HEK293 (cell line): ENCODE results near the gene MAPK8IP3.

ENCODE experiments used
- KLF9 ChIP-seq: fragments of 450-650 bp; formaldehyde crosslinking; IDR thresholded peaks from 2 replicates; pipeline ENCODE4 v1.5.1; 2016; ENCODE audit warnings: missing biosample characterization, missing genetic modification characterization, low read depth
- MZF1 ChIP-seq: fragments of 450-650 bp; formaldehyde crosslinking; IDR thresholded peaks from 2 replicates; pipeline ENCODE4 v1.5.1; 2017; ENCODE audit warnings: missing biosample characterization, missing genetic modification characterization, borderline replicate concordance
- REPIN1 ChIP-seq: fragments of 450-650 bp; formaldehyde crosslinking; IDR thresholded peaks from 2 replicates; pipeline ENCODE4 v1.5.1; 2017; ENCODE audit warnings: missing biosample characterization, missing genetic modification characterization, low read depth
- ZFP37 ChIP-seq: fragments of 450-650 bp; formaldehyde crosslinking; IDR thresholded peaks from 2 replicates; pipeline ENCODE4 v1.5.1; 2016; ENCODE audit warnings: missing biosample characterization, missing genetic modification characterization
- ZNF23 ChIP-seq: fragments of 450-650 bp; formaldehyde crosslinking; IDR thresholded peaks from 2 replicates; pipeline ENCODE4 v1.5.1; 2016; ENCODE audit warnings: missing biosample characterization, missing genetic modification characterization, borderline replicate concordance
- ZNF514 ChIP-seq: fragments of 450-650 bp; formaldehyde crosslinking; IDR thresholded peaks from 2 replicates; pipeline ENCODE4 v1.5.1; 2016; ENCODE audit warnings: missing biosample characterization, missing genetic modification characterization
- ZNF785 ChIP-seq: fragments of 450-650 bp; formaldehyde crosslinking; IDR thresholded peaks from 2 replicates; pipeline ENCODE4 v1.5.1; 2016; ENCODE audit warnings: missing biosample characterization, missing genetic modification characterization
- ZNF837 ChIP-seq: fragments of 450-650 bp; formaldehyde crosslinking; IDR thresholded peaks from 2 replicates; pipeline ENCODE4 v1.5.1; 2016; ENCODE audit warnings: missing biosample characterization, missing genetic modification characterization
- TF ChIP-seq, protein P1 (sequence below): fragments of 450-650 bp; formaldehyde crosslinking; IDR thresholded peaks from 2 replicates; pipeline ENCODE4 v1.5.1; 2016; ENCODE audit warnings: missing biosample characterization, missing genetic modification characterization
- TF ChIP-seq, protein P2 (sequence below): fragments of 450-650 bp; formaldehyde crosslinking; IDR thresholded peaks from 2 replicates; pipeline ENCODE4 v1.5.1; 2016; ENCODE audit warnings: missing biosample characterization, missing genetic modification characterization

DNA sequence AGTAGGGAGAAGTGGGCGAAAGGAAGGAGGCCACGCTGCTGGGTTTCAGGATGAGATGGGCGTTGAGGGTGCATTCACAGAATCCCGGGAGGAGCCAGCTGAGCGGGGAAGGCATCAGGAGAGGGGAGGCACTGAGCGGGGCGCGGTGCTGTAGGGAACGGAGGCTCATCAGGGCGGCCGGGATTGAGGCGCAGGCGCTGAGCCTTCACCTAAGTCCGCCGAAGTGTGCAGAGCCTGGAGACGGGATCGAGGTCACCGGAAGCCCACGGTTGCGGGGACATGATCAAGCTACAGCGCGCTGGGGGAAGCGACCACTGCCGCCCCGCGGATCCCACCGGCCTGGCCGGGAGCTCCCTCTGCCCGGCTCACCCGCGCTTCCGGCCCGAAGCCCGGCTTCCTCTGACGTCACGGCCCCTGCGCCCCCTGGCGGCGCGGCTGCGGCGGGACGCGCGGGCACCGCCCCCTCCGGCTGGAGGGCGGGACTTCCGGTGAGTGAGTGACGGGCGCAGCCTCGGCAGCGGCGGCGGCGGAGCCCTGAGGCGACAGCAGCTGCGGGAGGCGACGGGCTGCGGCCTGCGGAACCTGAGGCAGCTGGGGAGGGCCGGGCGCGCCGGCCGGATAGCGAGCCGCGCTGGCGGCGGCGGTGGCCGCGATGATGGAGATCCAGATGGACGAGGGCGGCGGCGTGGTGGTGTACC lies at the start of gene MAPK8IP3:
- TF ChIP-seq REPIN1 (no peak), ZNF23 (tag by site-specific recombination) (no peak), ZNF514 (no peak), MZF1 (peak; percentile 89), ZNF837 (tag by site-specific recombination) (peak; percentile 84), ZNF785 (tag by site-specific recombination) (no peak), ZFP37 (tag by site-specific recombination) (peak; percentile 41; the same call in 1 of the 2 replicates), KLF9 (tag by site-specific recombination) (peak; percentile 82)
- TF ChIP-seq, protein P1, sequence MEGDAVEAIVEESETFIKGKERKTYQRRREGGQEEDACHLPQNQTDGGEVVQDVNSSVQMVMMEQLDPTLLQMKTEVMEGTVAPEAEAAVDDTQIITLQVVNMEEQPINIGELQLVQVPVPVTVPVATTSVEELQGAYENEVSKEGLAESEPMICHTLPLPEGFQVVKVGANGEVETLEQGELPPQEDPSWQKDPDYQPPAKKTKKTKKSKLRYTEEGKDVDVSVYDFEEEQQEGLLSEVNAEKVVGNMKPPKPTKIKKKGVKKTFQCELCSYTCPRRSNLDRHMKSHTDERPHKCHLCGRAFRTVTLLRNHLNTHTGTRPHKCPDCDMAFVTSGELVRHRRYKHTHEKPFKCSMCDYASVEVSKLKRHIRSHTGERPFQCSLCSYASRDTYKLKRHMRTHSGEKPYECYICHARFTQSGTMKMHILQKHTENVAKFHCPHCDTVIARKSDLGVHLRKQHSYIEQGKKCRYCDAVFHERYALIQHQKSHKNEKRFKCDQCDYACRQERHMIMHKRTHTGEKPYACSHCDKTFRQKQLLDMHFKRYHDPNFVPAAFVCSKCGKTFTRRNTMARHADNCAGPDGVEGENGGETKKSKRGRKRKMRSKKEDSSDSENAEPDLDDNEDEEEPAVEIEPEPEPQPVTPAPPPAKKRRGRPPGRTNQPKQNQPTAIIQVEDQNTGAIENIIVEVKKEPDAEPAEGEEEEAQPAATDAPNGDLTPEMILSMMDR (tag by site-specific recombination), result peak; percentile 77
- TF ChIP-seq, protein P2, sequence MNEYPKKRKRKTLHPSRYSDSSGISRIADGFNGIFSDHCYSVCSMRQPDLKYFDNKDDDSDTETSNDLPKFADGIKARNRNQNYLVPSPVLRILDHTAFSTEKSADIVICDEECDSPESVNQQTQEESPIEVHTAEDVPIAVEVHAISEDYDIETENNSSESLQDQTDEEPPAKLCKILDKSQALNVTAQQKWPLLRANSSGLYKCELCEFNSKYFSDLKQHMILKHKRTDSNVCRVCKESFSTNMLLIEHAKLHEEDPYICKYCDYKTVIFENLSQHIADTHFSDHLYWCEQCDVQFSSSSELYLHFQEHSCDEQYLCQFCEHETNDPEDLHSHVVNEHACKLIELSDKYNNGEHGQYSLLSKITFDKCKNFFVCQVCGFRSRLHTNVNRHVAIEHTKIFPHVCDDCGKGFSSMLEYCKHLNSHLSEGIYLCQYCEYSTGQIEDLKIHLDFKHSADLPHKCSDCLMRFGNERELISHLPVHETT (tag by site-specific recombination), result peak; percentile 64; the same call in 1 of the 2 replicates
